AG09319 (cell line): ENCODE data around the gene MRPS7.

Experiments used
- DNase-seq: peaks from one replicate; pipeline ENCODE4 v3.0.0-alpha.2; 2010; ENCODE audit warnings: low read depth; ENCODE audit errors: extremely low read depth
- CTCF ChIP-seq: IDR thresholded peaks from 2 replicates; pipeline ENCODE4 v1.5.1; 2011; ENCODE audit warnings: low read depth, mild to moderate bottlenecking, inconsistent platforms, low read length, moderate library complexity

MRPS7 gene

GRCh38 chr17:75260641-75261335 is 891 bp upstream of the MRPS7 start:
- no peak; the same call in none of the 2 replicates for TF ChIP-seq CTCF
- no peak for DNase-seq

- TF ChIP-seq CTCF: no peak
- no peak for DNase-seq
Observed at GRCh38 chr17:75262112-75262606, 480 bp downstream of the MRPS7 start.

- DNase-seq: no peak
- no peak for TF ChIP-seq CTCF
Observed at GRCh38 chr17:75263055-75263454, 1.4 kb downstream of the MRPS7 start.

- no peak for TF ChIP-seq CTCF
- no peak for DNase-seq
Observed at GRCh38 chr17:75265614-75266315, 4.1 kb downstream of the MRPS7 start.

GRCh38 chr17:75266316-75267152 is 4.9 kb downstream of the MRPS7 start:
- DNase-seq: no peak
- TF ChIP-seq CTCF: no peak

GRCh38 chr17:75267153-75267410 is 5.4 kb downstream of the MRPS7 start:
- no peak for DNase-seq
- no peak for TF ChIP-seq CTCF
